Naive thymus-derived CD8-positive, alpha-beta T cell (primary cell): ENCODE results near the gene ITPRID1. TPM values are rescaled to one million over a fixed set of nuclear protein-coding genes. Genes with fewer than 3 reads are reported as not detected.

ENCODE experiments used
- ATAC-seq, 2 donors: fragments of 150-1000 bp; cut with Tn5 transposase in 1 of 2; sonication (Bioruptor Pico), chemical (Tn5 transposase) in 1 of 2; 1 replicate in 1 of 2; 2 replicates in 1 of 2; pipeline ENCODE4 v1.10.0; 2021; ENCODE audit warnings: mild to moderate bottlenecking in 2 of 2, moderate library complexity in 2 of 2
- POLR2A ChIA-PET: fragments of 350-600 bp; sonication (Branson Sonifier 250); formaldehyde crosslinking; loops from one replicate; lab custom pipeline; 2021; ENCODE audit warnings: antibody characterized with exemption; lab: Charles Lee
- DNase-seq, 10 donors: peaks; one replicate each; pipeline versions ENCODE4 v3.0.0 to v3.0.0-alpha.2; 2020 to 2022
- H3K27ac Mint-ChIP-seq, 10 donors: one replicate each; pipeline ENCODE4 v1.8.0; 2020 to 2022; ENCODE audit warnings: mild to moderate bottlenecking in 10 of 10, mixed read lengths in 10 of 10, moderate library complexity in 4 of 10, inconsistent platforms in 1 of 10
- H3K27me3 Mint-ChIP-seq, 5 donors: one replicate each; pipeline ENCODE4 v1.8.0; 2021 to 2022; ENCODE audit warnings: mixed read lengths in 5 of 5
- H3K36me3 Mint-ChIP-seq, 3 donors: one replicate each; pipeline ENCODE4 v1.8.0; 2020 to 2022; ENCODE audit warnings: mixed read lengths in 3 of 3, mild to moderate bottlenecking in 2 of 3, inconsistent platforms in 1 of 3
- H3K4me1 Mint-ChIP-seq, 4 donors: one replicate each; pipeline ENCODE4 v1.8.0; 2021 to 2022; ENCODE audit warnings: mixed read lengths in 4 of 4
- H3K4me3 Mint-ChIP-seq, 10 donors: one replicate each; pipeline ENCODE4 v1.8.0; 2020 to 2022; ENCODE audit warnings: mild to moderate bottlenecking in 10 of 10, mixed read lengths in 10 of 10, moderate library complexity in 6 of 10, inconsistent platforms in 1 of 10
- H3K9me3 Mint-ChIP-seq, 9 donors: one replicate each; pipeline ENCODE4 v1.8.0; 2020 to 2022; ENCODE audit warnings: mixed read lengths in 9 of 9, mild to moderate bottlenecking in 3 of 9, inconsistent platforms in 1 of 9, moderate library complexity in 1 of 9
- polyA plus RNA-seq, 3 donors: library from polyadenylated mRNA; unstranded; fragments of 300-500 nt; fragmentation: Illumina TruSeq; gene quantifications; one replicate each; pipeline ENCODE4 v1.2.3, GENCODE V29; 2021
- total RNA-seq, 8 experiments: library from RNA in 2 of 8; stranded (reverse) in 2 of 8; gene quantifications; one replicate each; pipeline ENCODE4 v1.2.3 and lab custom pipeline; 2021 to 2026

ITPRID1 gene
- total and polyA plus RNA-seq, 5 experiments from 2014 or later = not detected

DNA sequence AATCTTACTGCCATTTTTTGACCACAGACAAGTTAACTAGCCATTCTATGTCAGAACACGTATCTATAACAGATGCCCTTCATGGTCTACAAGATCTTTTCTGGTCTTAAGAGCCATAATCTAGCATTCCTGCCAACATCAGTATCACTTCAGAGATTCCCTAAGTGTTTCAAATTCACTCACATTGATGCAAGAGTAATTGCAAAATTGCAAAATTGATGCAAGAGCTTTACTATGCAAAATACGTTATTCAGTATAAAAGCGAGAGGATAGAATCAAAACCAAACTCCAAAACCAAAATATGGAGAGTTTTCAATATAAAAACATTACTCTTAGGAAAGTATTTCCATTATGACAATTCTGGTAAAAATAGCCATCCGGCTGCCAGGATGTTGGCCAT is 135.0 kb downstream of the ITPRID1 start:
- ATAC-seq (no peak), DNase-seq (no peak)
- peaks cover 0 to 13% (median 0%) of the 10 kb centered on the region in 5 donors for H3K27me3 Mint-ChIP-seq
- no peak overlapping the region for H3K27ac Mint-ChIP-seq
- no peaks in the 10 kb centered on the region for H3K4me1 Mint-ChIP-seq
- H3K36me3 Mint-ChIP-seq = no peaks in the 10 kb centered on the region
- H3K4me3 Mint-ChIP-seq = no peak overlapping the region
- POLR2A ChIA-PET = no interaction called here
- H3K9me3 Mint-ChIP-seq = peaks cover 0 to 14% (median 0%) of the 10 kb centered on the region in 9 donors

DNA sequence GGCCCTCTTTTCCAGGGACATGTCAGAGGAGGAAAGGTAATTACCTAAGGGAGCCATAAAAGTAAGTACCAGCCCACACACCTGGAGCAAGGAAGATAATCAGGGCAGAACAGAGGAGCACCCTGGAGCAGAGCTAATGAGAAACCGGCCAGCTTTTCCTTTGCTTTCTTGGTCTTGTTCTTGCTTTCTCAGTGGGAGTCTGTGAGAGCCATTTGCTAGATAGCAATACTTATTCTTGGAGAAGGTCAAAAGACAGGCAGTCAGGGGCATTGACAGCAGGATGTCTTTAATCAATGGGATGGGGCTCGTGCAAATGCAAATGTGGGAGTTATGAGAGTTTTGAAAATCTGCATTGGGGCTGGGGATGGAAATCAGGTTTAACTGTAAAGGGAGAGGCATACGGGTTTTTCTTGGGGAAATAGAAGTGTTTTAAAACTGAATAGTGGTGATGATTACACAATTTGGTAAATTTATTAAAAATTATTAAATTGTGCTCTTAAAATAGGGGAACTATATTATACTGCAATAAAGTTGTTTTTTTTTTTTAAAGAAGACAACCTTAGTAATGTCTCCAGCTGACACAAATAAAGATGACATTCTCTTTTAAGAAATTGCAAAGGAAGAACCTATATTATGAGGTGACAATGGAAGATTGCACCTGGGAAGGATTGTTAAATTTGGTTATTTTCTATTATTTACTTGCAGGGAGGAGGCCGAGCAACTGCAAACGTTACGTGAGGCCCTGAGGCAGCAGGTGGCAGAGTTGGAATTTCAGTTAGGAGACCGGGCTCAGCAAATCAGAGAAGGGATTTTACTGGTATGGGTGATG is 137.6 kb downstream of the ITPRID1 start:
- POLR2A ChIA-PET = no interaction called here
- DNase-seq (no peak), ATAC-seq (no peak)
- H3K27ac Mint-ChIP-seq = peak overlapping the region in 1 of 10 donors; percentile 45
- H3K4me3 Mint-ChIP-seq = no peak overlapping the region
- peaks cover 0 to 4% (median 2%) of the 10 kb centered on the region in 5 donors for H3K27me3 Mint-ChIP-seq
- peaks cover 0 to 28% (median 0%) of the 10 kb centered on the region in 9 donors for H3K9me3 Mint-ChIP-seq
- peaks cover 0 to 2% (median 0%) of the 10 kb centered on the region in 3 donors for H3K36me3 Mint-ChIP-seq
- H3K4me1 Mint-ChIP-seq = no peaks in the 10 kb centered on the region

- no peak for DNase-seq
- peaks cover 0 to 4% (median 2%) of the 10 kb centered on the region in 5 donors for H3K27me3 Mint-ChIP-seq
- peaks cover 0 to 28% (median 0%) of the 10 kb centered on the region in 9 donors for H3K9me3 Mint-ChIP-seq
- H3K4me1 Mint-ChIP-seq = no peaks in the 10 kb centered on the region
- no peak for ATAC-seq
- no peak overlapping the region for H3K4me3 Mint-ChIP-seq
- peaks cover 0 to 2% (median 0%) of the 10 kb centered on the region in 3 donors for H3K36me3 Mint-ChIP-seq
- H3K27ac Mint-ChIP-seq = no peak overlapping the region
- POLR2A ChIA-PET = no interaction called here
These were observed 138.1 kb downstream of the ITPRID1 start for GRCh38 chr7:31652063-31652326.

DNA sequence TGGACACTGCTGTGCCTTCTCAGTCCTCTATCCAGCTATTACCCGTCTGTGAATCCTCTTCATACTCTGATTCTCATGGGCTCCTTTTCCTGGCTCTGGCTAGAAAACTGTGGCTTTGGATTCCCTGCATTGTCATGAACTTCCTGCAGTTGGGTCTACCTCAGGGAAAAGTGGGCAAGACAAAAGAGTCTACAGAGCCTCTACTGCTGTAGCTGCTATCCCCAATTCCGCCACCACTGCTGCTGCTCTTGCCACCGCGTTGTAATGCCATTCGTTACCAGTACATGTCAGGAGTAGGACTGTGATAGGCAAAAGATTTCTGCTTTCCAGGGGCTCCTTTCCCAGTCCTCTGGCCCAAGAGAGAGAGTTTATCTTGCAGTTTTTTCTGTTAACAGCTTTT is 149.2 kb downstream of the ITPRID1 start:
- Mint-ChIP-seq H3K27ac (no peak overlapping the region), H3K9me3 (peaks cover 0 to 6% (median 2%) of the 10 kb centered on the region in 9 donors), H3K4me3 (no peak overlapping the region), H3K27me3 (peaks cover 0 to 5% (median 0%) of the 10 kb centered on the region in 5 donors), H3K36me3 (no peaks in the 10 kb centered on the region), H3K4me1 (no peaks in the 10 kb centered on the region)
- no peak for ATAC-seq
- POLR2A ChIA-PET = no interaction called here
- no peak for DNase-seq

DNA sequence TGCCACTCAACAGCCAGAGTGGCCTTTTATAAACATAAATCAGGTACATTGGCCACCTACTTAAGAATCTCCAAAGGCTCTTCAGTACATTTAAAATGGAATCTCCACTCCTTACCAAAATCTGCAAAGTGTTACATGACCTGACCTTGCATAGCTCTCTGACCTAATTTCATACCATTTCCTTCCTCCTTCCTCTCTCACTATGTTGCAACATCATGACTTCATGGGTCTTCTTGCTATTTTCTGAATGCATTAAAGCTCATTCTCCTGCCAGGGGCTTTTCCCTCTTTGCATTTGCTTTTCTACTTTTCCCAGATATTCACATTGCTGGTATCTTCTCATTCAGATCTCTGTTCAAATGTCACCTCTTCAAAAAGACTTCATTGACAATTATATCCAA is 151.0 kb downstream of the ITPRID1 start:
- no peaks in the 10 kb centered on the region for H3K36me3 Mint-ChIP-seq
- no peaks in the 10 kb centered on the region for H3K4me1 Mint-ChIP-seq
- H3K27ac Mint-ChIP-seq = no peak overlapping the region
- peaks cover 0 to 6% (median 3%) of the 10 kb centered on the region in 9 donors for H3K9me3 Mint-ChIP-seq
- ATAC-seq (no peak), DNase-seq (no peak)
- no peak overlapping the region for H3K4me3 Mint-ChIP-seq
- POLR2A ChIA-PET = no interaction called here
- H3K27me3 Mint-ChIP-seq = peaks cover 0 to 5% (median 0%) of the 10 kb centered on the region in 5 donors

- H3K9me3 Mint-ChIP-seq = peaks cover 0 to 6% (median 3%) of the 10 kb centered on the region in 9 donors
- H3K36me3 Mint-ChIP-seq = no peaks in the 10 kb centered on the region
- no peaks in the 10 kb centered on the region for H3K4me1 Mint-ChIP-seq
- POLR2A ChIA-PET = no interaction called here
- no peak for DNase-seq
- no peak overlapping the region for H3K4me3 Mint-ChIP-seq
- peaks cover 0 to 5% (median 0%) of the 10 kb centered on the region in 5 donors for H3K27me3 Mint-ChIP-seq
- no peak overlapping the region for H3K27ac Mint-ChIP-seq
- ATAC-seq = no peak
These were observed 151.7 kb downstream of the ITPRID1 start for GRCh38 chr7:31665546-31665945.

DNA sequence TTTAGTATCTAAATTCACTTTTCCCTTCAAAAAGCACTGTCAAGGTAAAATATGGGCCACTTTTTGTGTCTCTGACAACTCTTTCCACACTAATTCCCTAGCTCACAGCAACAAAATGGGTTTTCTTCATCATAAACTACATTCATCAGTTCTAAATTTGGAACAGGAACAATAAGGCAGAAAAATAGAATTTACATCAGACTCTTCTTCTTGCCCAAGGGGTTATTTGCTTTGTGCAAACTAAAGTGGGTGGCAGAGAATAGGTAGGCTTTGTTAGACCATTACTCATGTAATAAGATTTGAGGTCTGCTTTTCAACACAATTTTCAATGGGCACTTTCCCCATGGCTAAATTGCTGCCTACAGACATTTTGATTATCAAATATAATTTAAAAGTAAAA is 155.6 kb downstream of the ITPRID1 start:
- POLR2A ChIA-PET = no interaction called here

GRCh38 chr7:31679574-31680305 is 165.8 kb downstream of the ITPRID1 start:
- Mint-ChIP-seq H3K27ac (no peak overlapping the region), H3K4me1 (no peaks in the 10 kb centered on the region), H3K36me3 (no peaks in the 10 kb centered on the region), H3K27me3 (peaks cover 0 to 2% (median 0%) of the 10 kb centered on the region in 5 donors), H3K9me3 (peaks cover 0 to 10% (median 0%) of the 10 kb centered on the region in 9 donors), H3K4me3 (no peak overlapping the region)
- no peak for DNase-seq
- ATAC-seq = no peak
- POLR2A ChIA-PET = no interaction called here

More for the DNA sequence above, 155.6 kb downstream of the ITPRID1 start:
- no peak for DNase-seq
- ATAC-seq = no peak
- Mint-ChIP-seq H3K27me3 (peaks cover 0 to 7% (median 0%) of the 10 kb centered on the region in 5 donors), H3K27ac (no peak overlapping the region), H3K4me3 (no peak overlapping the region), H3K36me3 (no peaks in the 10 kb centered on the region), H3K9me3 (peaks cover 0 to 2% (median 0%) of the 10 kb centered on the region in 9 donors), H3K4me1 (no peaks in the 10 kb centered on the region)

DNA sequence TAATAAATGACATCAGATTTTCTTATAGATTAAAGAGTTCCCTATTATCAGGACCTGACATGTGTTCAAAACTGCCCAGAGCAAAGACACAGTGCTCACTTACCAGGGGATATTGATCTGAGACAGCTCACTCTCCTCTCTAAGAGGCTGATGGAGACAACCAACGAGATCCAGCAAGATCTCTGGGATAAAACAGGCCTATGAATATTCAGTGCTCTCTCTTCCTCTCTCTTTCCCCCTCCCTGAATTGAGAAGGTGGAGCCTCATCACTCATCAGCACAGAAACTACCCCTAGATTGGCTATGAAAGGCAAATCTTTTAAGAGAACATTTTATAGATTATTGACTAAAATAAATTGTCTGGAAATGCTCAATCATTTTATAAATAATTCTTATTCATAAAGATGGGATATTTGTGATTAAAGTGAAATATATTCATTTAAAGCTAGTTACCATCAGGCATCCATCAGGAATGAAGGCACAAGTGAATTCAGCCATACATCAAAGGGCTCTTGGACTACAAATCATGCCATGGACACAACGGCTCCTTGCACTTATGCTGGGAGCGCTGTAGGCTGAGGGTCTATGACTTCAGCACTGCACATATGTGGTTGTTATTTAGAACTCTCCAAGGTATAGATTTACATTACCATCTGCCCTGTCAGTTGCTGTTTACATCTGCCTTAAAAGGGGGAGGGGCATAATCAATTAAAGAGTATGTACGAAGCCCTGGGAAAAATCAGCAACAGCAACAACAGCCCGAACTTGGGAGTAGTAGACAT is 169.7 kb downstream of the ITPRID1 start:
- ATAC-seq (no peak), DNase-seq (no peak)
- H3K36me3 Mint-ChIP-seq = no peaks in the 10 kb centered on the region
- peaks cover 0 to 10% (median 2%) of the 10 kb centered on the region in 9 donors for H3K9me3 Mint-ChIP-seq
- peaks cover 0 to 1% (median 0%) of the 10 kb centered on the region in 5 donors for H3K27me3 Mint-ChIP-seq
- no peak overlapping the region for H3K4me3 Mint-ChIP-seq
- H3K4me1 Mint-ChIP-seq = peaks cover 0 to 4% (median 0%) of the 10 kb centered on the region in 4 donors
- POLR2A ChIA-PET = no interaction called here
- no peak overlapping the region for H3K27ac Mint-ChIP-seq

- Mint-ChIP-seq H3K4me3 (peak within 1 kb of the TSS in 1 of 10 donors; percentile 52), H3K9me3 (peaks cover 0 to 5% (median 0%) of the 10 kb centered on the region in 9 donors), H3K27me3 (peaks cover 0 to 1% (median 0%) of the 10 kb centered on the region in 5 donors), H3K4me1 (peaks cover 0 to 4% (median 0%) of the 10 kb centered on the region in 4 donors), H3K27ac (no peak within 1 kb of the TSS), H3K36me3 (no peaks in the 10 kb centered on the region)
- DNase-seq = no peak
- POLR2A ChIA-PET = no interaction called here
- no peak for ATAC-seq
These were observed 173.3 kb downstream of the ITPRID1 start, which contains the start of gene PPP1R17 for GRCh38 chr7:31687024-31687748. Gene PPP1R17, plus strand, starts transcription at chr7:31687215. Its CDS starts 5,227 bp downstream, at chr7:31692442.

DNA sequence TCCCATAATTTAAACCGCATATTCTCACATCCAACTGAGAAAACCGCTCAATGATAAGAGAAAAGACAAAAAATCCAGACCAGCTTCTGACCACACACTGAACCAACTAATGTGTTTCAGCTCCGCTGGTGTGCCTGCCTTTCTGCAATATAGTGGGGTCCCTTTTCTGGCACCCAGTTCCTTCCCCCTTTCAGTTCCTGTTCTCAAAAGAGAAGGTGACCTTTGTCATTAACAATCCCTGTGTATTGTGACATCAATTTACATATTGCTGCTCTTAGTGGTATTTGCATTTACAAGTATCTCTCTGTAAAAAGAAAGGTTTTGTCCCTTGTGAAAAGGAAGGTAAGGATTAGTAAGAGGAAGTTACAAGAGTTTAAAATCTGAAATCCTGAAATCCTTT is 174.5 kb downstream of the ITPRID1 start:
- Mint-ChIP-seq H3K36me3 (no peaks in the 10 kb centered on the region), H3K27me3 (peaks cover 0 to 1% (median 0%) of the 10 kb centered on the region in 5 donors), H3K9me3 (peaks cover 0 to 5% (median 0%) of the 10 kb centered on the region in 9 donors), H3K4me3 (peak overlapping the region in 1 of 10 donors; percentile 52), H3K27ac (no peak overlapping the region), H3K4me1 (peaks cover 0 to 4% (median 0%) of the 10 kb centered on the region in 4 donors)
- ATAC-seq (no peak), DNase-seq (no peak)
- POLR2A ChIA-PET = no interaction called here

- peaks cover 0 to 4% (median 0%) of the 10 kb centered on the region in 4 donors for H3K4me1 Mint-ChIP-seq
- DNase-seq (no peak), ATAC-seq (no peak)
- no peak overlapping the region for H3K27ac Mint-ChIP-seq
- no peaks in the 10 kb centered on the region for H3K36me3 Mint-ChIP-seq
- H3K27me3 Mint-ChIP-seq = peaks cover 0 to 1% (median 0%) of the 10 kb centered on the region in 5 donors
- POLR2A ChIA-PET = no interaction called here
- no peak overlapping the region for H3K4me3 Mint-ChIP-seq
- peaks cover 0 to 9% (median 0%) of the 10 kb centered on the region in 9 donors for H3K9me3 Mint-ChIP-seq
These were observed 175.1 kb downstream of the ITPRID1 start for GRCh38 chr7:31688996-31689395.
